Osteocyte (in vitro differentiated cells): Measurements from ENCODE around the gene CA11. TPM values are rescaled to one million over a fixed set of nuclear protein-coding genes. Genes with fewer than 3 reads are reported as not detected.

Source experiments
- DNase-seq: peaks from one replicate; pipeline ENCODE4 v3.0.0; 2021; ENCODE audit warnings: mixed read lengths; ENCODE audit not compliant: unreplicated experiment; ENCODE audit errors: extremely low spot score
- H3K27ac Mint-ChIP-seq: one replicate; pipeline ENCODE4 v1.8.0; 2021; ENCODE audit warnings: mild to moderate bottlenecking, mixed read lengths; ENCODE audit not compliant: unreplicated experiment
- H3K27me3 Mint-ChIP-seq: one replicate; pipeline ENCODE4 v1.8.0; 2021; ENCODE audit warnings: mixed read lengths; ENCODE audit not compliant: unreplicated experiment
- H3K36me3 Mint-ChIP-seq: one replicate; pipeline ENCODE4 v1.8.0; 2021; ENCODE audit warnings: mixed read lengths; ENCODE audit not compliant: unreplicated experiment
- H3K4me1 Mint-ChIP-seq: one replicate; pipeline ENCODE4 v1.8.0; 2021; ENCODE audit warnings: mixed read lengths; ENCODE audit not compliant: unreplicated experiment
- H3K4me3 Mint-ChIP-seq: one replicate; pipeline ENCODE4 v1.8.0; 2021; ENCODE audit warnings: mild to moderate bottlenecking, moderate library complexity, mixed read lengths; ENCODE audit not compliant: unreplicated experiment
- H3K9me3 Mint-ChIP-seq: one replicate; pipeline ENCODE4 v1.8.0; 2021; ENCODE audit warnings: mixed read lengths; ENCODE audit not compliant: unreplicated experiment
- total RNA-seq: library from RNA; stranded (reverse); gene quantifications from 2 replicates; pipeline ENCODE4 v1.2.1, GENCODE V29; 2021
- TF ChIP-seq, protein P1 (sequence below): fragments of 200-600 bp; sonication (generic); IDR thresholded peaks from 2 replicates; pipeline ENCODE4 v1.5.0; 2021; ENCODE audit warnings: antibody characterized with exemption, mild to moderate bottlenecking, moderate library complexity

The CA11 gene
- total RNA-seq, 1 donor from 2014 or later, result 40.7 TPM

DNA sequence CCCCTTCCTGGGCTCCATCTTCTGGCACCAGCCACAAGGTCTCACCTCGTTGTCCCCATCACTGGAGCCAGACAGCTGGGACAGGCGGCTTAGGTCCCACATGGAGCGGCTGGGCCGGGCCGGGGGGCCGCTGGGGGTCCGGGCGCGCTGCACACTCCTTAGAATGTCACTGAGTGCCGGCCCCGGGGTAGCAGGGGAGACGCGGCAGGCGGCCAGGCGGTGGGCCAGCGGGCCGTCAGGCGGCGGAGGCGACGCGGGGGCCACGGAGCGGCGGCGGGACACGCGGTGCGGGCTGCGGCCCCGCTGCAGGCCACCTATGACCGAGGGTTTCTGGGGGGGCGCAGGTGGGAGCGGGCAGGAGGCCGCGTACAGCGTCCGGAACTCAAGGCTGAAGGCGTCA, 42.5 kb downstream of the CA11 start:
- no peaks in the 10 kb centered on the region for H3K9me3 Mint-ChIP-seq
- no peak overlapping the region for H3K4me3 Mint-ChIP-seq
- TF ChIP-seq, protein P1, sequence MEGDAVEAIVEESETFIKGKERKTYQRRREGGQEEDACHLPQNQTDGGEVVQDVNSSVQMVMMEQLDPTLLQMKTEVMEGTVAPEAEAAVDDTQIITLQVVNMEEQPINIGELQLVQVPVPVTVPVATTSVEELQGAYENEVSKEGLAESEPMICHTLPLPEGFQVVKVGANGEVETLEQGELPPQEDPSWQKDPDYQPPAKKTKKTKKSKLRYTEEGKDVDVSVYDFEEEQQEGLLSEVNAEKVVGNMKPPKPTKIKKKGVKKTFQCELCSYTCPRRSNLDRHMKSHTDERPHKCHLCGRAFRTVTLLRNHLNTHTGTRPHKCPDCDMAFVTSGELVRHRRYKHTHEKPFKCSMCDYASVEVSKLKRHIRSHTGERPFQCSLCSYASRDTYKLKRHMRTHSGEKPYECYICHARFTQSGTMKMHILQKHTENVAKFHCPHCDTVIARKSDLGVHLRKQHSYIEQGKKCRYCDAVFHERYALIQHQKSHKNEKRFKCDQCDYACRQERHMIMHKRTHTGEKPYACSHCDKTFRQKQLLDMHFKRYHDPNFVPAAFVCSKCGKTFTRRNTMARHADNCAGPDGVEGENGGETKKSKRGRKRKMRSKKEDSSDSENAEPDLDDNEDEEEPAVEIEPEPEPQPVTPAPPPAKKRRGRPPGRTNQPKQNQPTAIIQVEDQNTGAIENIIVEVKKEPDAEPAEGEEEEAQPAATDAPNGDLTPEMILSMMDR, result no peak
- no peaks in the 10 kb centered on the region for H3K4me1 Mint-ChIP-seq
- peaks cover 4% of the 10 kb centered on the region for H3K27me3 Mint-ChIP-seq
- H3K27ac Mint-ChIP-seq, result no peak overlapping the region
- H3K36me3 Mint-ChIP-seq, result no peaks in the 10 kb centered on the region
- no peak for DNase-seq

DNA sequence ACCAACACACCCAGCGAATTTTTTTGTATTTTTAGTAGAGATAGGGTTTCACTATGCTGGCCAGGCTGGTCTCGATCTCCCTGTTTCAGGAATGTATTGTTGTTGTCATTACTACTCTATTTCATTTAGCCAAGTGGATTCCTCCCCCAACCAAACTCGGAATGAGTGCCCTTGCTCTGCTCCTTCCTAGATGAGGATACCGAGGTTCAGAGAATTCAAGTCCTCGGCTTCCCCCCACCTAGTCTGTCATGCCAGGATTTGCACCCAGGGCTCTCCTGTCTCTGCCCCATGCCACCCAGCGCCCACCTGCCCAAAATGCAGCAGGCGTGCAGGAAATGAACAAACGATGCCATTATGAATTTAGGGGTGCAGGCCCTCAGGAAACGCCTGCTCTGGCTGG, 43.0 kb downstream of the CA11 start:
- Mint-ChIP-seq H3K4me1 (no peaks in the 10 kb centered on the region), H3K27ac (no peak overlapping the region), H3K36me3 (no peaks in the 10 kb centered on the region), H3K4me3 (no peak overlapping the region), H3K9me3 (no peaks in the 10 kb centered on the region), H3K27me3 (peaks cover 4% of the 10 kb centered on the region)
- TF ChIP-seq, protein P1, result no peak
- DNase-seq, result no peak

DNA sequence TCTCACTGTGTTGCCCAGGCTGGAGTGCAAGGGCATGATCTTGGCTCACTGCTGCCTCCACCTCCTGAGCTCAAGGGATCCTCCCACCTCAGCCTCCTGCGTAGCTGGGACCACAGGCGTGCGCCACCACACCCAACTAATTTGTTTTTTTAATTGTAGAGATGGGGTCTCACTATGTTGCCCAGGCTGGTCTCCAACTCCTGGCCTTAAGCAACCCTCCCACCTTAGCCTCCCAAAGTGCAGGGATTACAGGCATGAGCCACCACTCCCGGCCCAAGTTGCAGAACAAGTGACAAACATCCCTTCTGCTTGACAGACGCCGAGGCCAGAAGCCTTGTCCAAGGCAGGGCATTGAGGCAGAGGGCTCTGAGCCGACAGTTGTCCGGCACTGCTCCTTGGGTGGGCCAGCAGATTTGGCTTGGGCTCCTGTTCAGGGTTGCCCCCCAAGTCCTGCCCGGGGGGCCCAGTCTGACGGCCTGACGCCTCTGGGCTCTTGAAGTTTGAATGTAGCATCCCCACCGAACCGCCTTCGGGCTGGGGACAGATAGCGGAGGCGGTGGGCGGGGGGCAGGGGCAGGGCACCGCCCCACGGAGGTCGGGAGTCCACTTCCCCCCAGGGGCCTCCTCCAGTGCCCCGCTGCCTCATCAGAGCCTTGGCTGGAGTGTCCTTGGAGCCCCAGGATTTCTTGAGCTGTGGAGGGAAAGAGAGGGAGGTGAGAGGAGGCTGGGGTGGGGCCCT, 45.1 kb downstream of the CA11 start:
- no peaks in the 10 kb centered on the region for H3K36me3 Mint-ChIP-seq
- no peak overlapping the region for H3K4me3 Mint-ChIP-seq
- no peak for DNase-seq
- no peak overlapping the region for H3K27ac Mint-ChIP-seq
- H3K4me1 Mint-ChIP-seq, result no peaks in the 10 kb centered on the region
- H3K27me3 Mint-ChIP-seq, result peaks cover 4% of the 10 kb centered on the region
- H3K9me3 Mint-ChIP-seq, result no peaks in the 10 kb centered on the region
- TF ChIP-seq, protein P1, result no peak

DNA sequence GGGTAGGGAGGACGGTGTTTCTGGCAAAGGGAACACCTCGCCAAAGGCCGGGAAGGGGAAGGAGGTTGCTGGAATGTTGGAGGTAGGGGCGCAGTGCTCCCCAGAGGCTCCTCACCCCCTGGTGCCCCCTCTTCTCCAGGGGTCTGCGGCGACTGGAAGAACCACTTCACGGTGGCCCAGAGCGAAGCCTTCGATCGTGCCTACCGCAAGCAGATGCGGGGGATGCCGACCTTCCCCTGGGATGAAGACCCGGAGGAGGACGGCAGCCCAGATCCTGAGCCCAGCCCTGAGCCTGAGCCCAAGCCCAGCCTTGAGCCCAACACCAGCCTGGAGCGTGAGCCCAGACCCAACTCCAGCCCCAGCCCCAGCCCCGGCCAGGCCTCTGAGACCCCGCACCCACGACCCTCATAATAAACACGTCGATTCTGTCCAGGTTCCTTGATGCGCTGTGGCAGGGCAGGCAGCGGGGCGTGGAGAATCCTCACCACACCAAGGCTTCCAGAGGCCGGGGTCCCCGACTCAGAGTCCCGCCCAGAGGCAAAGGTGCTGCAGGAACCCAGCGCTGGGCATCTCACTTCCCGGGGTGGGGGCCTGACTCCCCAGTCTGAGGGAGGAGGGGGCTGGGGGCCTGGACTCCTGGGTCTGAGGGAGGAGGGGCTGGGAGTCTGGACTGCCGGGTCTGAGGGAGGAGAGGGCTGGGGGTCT, 46.8 kb downstream of the CA11 start:
- Mint-ChIP-seq H3K27me3 (peaks cover 4% of the 10 kb centered on the region), H3K4me1 (no peaks in the 10 kb centered on the region), H3K4me3 (no peak overlapping the region), H3K9me3 (no peaks in the 10 kb centered on the region), H3K27ac (no peak overlapping the region), H3K36me3 (no peaks in the 10 kb centered on the region)
- DNase-seq, result no peak
- TF ChIP-seq, protein P1, result no peak

DNA sequence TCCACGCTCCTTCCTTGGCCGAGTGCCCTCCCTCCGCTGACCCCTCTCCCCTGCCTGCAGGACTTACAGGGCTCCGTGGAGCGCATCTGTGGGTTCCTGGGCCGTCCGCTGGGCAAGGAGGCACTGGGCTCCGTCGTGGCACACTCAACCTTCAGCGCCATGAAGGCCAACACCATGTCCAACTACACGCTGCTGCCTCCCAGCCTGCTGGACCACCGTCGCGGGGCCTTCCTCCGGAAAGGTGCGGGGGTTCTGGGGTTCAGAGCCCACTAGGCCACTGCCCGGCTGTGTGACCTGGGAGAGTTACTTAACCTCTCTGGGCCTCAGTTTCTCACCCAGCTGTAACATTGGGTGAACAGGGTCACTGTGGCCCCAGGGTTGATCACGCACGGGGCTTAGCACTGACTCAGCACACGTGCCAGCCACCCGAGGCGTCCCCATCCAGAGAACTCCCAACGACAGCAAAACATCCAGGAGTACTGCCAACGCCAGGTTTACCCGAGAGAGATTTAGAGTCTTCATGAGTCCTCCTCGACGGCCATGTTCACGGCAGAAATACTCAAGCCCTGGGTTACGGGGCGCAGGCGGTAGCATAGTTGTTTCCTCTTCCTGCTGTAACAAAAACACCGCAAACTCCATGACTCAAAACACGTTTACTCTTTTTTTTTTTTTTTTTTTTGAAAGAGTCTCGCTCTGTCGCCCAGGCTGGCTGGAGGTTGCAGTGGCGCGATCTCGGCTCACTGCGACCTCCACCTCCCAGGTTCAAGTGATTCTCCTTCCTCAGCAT, 49.1 kb downstream of the CA11 start:
- no peaks in the 10 kb centered on the region for H3K36me3 Mint-ChIP-seq
- TF ChIP-seq, protein P1, result no peak
- peaks cover 4% of the 10 kb centered on the region for H3K27me3 Mint-ChIP-seq
- H3K9me3 Mint-ChIP-seq, result no peaks in the 10 kb centered on the region
- H3K4me1 Mint-ChIP-seq, result no peaks in the 10 kb centered on the region
- no peak overlapping the region for H3K27ac Mint-ChIP-seq
- no peak overlapping the region for H3K4me3 Mint-ChIP-seq
- DNase-seq, result no peak
